Caco-2 (cell line): ENCODE measurements around the gene HOXC13. TPM values are rescaled to one million over a fixed set of nuclear protein-coding genes. Genes with fewer than 3 reads are reported as not detected.
A peak's percentile ranks its signal among the peaks of the same experiment; 100 is the strongest.

Experiments
- BruUV-seq: library from RNA; stranded (reverse); fragments of 400-500 nt; replicated peaks from 2 replicates; lab custom pipeline; 2021; lab: Mats Ljungman, UMichigan
- CTCF ChIA-PET: fragments of 300-600 bp; sonication (Branson Sonifier 250); formaldehyde crosslinking; loops from one replicate; lab custom pipeline; 2022; ENCODE audit warnings: antibody characterized with exemption; lab: Charles Lee
- POLR2A ChIA-PET: fragments of 300-600 bp; sonication (Branson Sonifier 250); formaldehyde crosslinking; loops from one replicate; lab custom pipeline; 2022; ENCODE audit warnings: antibody characterized with exemption; lab: Charles Lee
- DNase-seq, 2 experiments: peaks; one replicate each; pipeline versions ENCODE4 v3.0.0 to v3.0.0-alpha.2; 2020 to 2022
- H3K27me3 ChIP-seq: replicated peaks from 2 replicates; pipeline ENCODE4 v1.6.0; 2011; ENCODE audit warnings: low read length; ENCODE audit not compliant: control insufficient read depth, insufficient read depth
- H3K36me3 ChIP-seq: 2 replicates; pipeline ENCODE4 v1.5.1; 2011; ENCODE audit warnings: low read length; ENCODE audit not compliant: control insufficient read depth, insufficient read depth
- H3K4me1 ChIP-seq: fragments of 250-450 bp; sonication (Bioruptor Pico); 2 replicates; pipeline ENCODE4 v1.5.1; 2020; ENCODE audit warnings: mild to moderate bottlenecking
- H3K4me3 ChIP-seq: 2 replicates; pipeline ENCODE4 v1.5.1; 2011; ENCODE audit warnings: low read depth, mild to moderate bottlenecking, control low read depth, low read length
- H3K9me3 ChIP-seq: fragments of 250-450 bp; sonication (Bioruptor Pico); 2 replicates; pipeline ENCODE4 v1.5.1; 2020; ENCODE audit warnings: mild to moderate bottlenecking, moderate library complexity
- H3K27ac Mint-ChIP-seq: one replicate; pipeline ENCODE4 v1.8.0; 2022; ENCODE audit warnings: mixed read lengths; ENCODE audit not compliant: unreplicated experiment
- H3K27me3 Mint-ChIP-seq: one replicate; pipeline ENCODE4 v1.8.0; 2022; ENCODE audit warnings: mixed read lengths; ENCODE audit not compliant: insufficient read depth, unreplicated experiment
- H3K36me3 Mint-ChIP-seq: one replicate; pipeline ENCODE4 v1.8.0; 2022; ENCODE audit warnings: mild to moderate bottlenecking, mixed read lengths; ENCODE audit not compliant: insufficient read depth, unreplicated experiment
- H3K4me1 Mint-ChIP-seq: one replicate; pipeline ENCODE4 v1.8.0; 2022; ENCODE audit warnings: low read depth, mixed read lengths; ENCODE audit not compliant: unreplicated experiment
- H3K4me3 Mint-ChIP-seq: one replicate; pipeline ENCODE4 v1.8.0; 2022; ENCODE audit warnings: mild to moderate bottlenecking, moderate library complexity, mixed read lengths; ENCODE audit not compliant: unreplicated experiment
- H3K9me3 Mint-ChIP-seq: one replicate; pipeline ENCODE4 v1.8.0; 2022; ENCODE audit warnings: mixed read lengths; ENCODE audit not compliant: unreplicated experiment
- CTCF ChIP-seq, 2 experiments: fragments of 200-600 bp in 1 of 2; IDR thresholded peaks; 1 replicate in 1 of 2; 2 replicates in 1 of 2; pipeline versions ENCODE4 v1.5.1 to v1.8.0; 2011 to 2022; ENCODE audit warnings: antibody characterized with exemption in 1 of 2, control low read depth in 1 of 2, inconsistent platforms in 1 of 2, low read depth in 1 of 2, low read length in 1 of 2, mild to moderate bottlenecking in 1 of 2, moderate library complexity in 1 of 2; ENCODE audit not compliant: insufficient read depth in 1 of 2, severe bottlenecking in 1 of 2, unreplicated experiment in 1 of 2
- intact Hi-C: fragments of 100-400 bp; cut with micrococcal nuclease; formaldehyde crosslinking; loops from one replicate; pipeline ENCODE4 v1.10.0; 2022; ENCODE audit not compliant: unreplicated experiment
- total RNA-seq: library from RNA; stranded (reverse); gene quantifications from 2 replicates; pipeline ENCODE4 v1.2.3, GENCODE V29; 2022

HOXC13 gene
- total RNA-seq, 1 experiment from 2014 or later, result 6.4 TPM

- no peak for DNase-seq
- H3K36me3 ChIP-seq, result no peaks in the 10 kb centered on the region
- Mint-ChIP-seq H3K27me3 (no peaks in the 10 kb centered on the region), H3K4me1 (peaks cover 23% of the 10 kb centered on the region), H3K36me3 (no peaks in the 10 kb centered on the region), H3K9me3 (no peaks in the 10 kb centered on the region), H3K4me3 (peak overlapping the region; percentile 83), H3K27ac (no peak overlapping the region)
- H3K9me3 ChIP-seq, result no peaks in the 10 kb centered on the region
- ChIA-PET POLR2A (no interaction called here), CTCF (no interaction called here)
- no peak for TF ChIP-seq CTCF (IDR thresholded peaks at IDR 0.05; ENCODE audit: insufficient read depth in 1 of 2, low read depth in 1 of 2, low read length in 1 of 2, severe bottlenecking in 1 of 2, unreplicated experiment in 1 of 2)
- intact Hi-C loops, result loop anchor here (5.0 kb wide), 1 partner anchor 41 kb away; no protein-coding TSS in a partner anchor
- H3K27me3 ChIP-seq, result no peaks in the 10 kb centered on the region
- BruUV-seq, result no TSS peak
- H3K4me1 ChIP-seq, result peaks cover 30% of the 10 kb centered on the region
- H3K4me3 ChIP-seq, result no peak overlapping the region
Observed at GRCh38 chr12:53976172-53976822, 37.7 kb downstream of the HOXC13 start.

- TF ChIP-seq CTCF (IDR thresholded peaks at IDR 0.05; ENCODE audit: insufficient read depth in 1 of 2, low read depth in 1 of 2, low read length in 1 of 2, severe bottlenecking in 1 of 2, unreplicated experiment in 1 of 2), result no peak
- no peak for DNase-seq
- POLR2A ChIA-PET, result interaction anchor here (2.2 kb wide), 1 partner anchor 37 kb away, joined by 15 read pairs; no protein-coding TSS in a partner anchor
- BruUV-seq, result no TSS peak
- intact Hi-C loops, result loop anchor here (5.0 kb wide), 1 partner anchor 40 kb away; no protein-coding TSS in a partner anchor
- Mint-ChIP-seq H3K4me1 (peaks cover 23% of the 10 kb centered on the region), H3K36me3 (no peaks in the 10 kb centered on the region), H3K4me3 (peak overlapping the region; percentile 68), H3K9me3 (no peaks in the 10 kb centered on the region), H3K27ac (no peak overlapping the region), H3K27me3 (no peaks in the 10 kb centered on the region)
- Histone ChIP-seq H3K9me3 (no peaks in the 10 kb centered on the region), H3K36me3 (no peaks in the 10 kb centered on the region), H3K4me3 (peak overlapping the region; percentile 43), H3K27me3 (no peaks in the 10 kb centered on the region), H3K4me1 (peaks cover 30% of the 10 kb centered on the region)
- CTCF ChIA-PET, result interaction anchor here (0.8 kb wide), 1 partner anchor 11 kb away, joined by 4 read pairs; no protein-coding TSS in a partner anchor
Observed at GRCh38 chr12:53976823-53977595, 38.4 kb downstream of the HOXC13 start.
